ENCODE results near the gene RPUSD1. TPM values are rescaled to one million over a fixed set of nuclear protein-coding genes. Genes with fewer than 3 reads are reported as not detected.

RPUSD1 gene
- total and polyA plus RNA-seq, 8 donors = 9.0 to 43.7 (median 20.1) TPM

DNA sequence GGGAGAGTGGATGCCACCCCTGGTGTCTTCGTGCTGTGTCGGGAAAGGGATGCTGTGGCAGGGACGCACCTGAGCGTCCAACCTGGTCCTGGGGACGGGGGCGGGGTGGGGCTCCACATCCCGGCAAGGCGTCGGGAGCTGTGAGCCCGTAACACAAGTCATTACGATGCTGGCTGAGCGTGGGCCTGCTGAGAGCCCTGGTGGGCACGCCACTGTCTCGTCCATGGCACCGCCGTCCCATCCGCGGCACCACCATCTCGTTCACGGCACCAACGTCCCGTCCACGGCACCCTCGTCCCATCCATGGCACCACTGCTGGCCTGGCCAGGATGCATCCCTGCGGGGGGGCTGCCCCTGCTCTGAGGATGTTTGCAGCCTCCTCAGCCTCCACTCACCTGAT is 36.4 kb upstream of the RPUSD1 start:
- DNase-seq = no peak
- no peaks in the 10 kb centered on the region for H3K36me3 ChIP-seq
- peaks cover 0 to 9% (median 4%) of the 10 kb centered on the region in 4 donors for H3K4me1 ChIP-seq
- H3K4me3 ChIP-seq = no peak overlapping the region
- H3K27me3 ChIP-seq = peaks cover 0 to 80% (median 9%) of the 10 kb centered on the region in 3 donors
- no peak for TF ChIP-seq EP300 (IDR thresholded peaks at IDR 0.05)
- TF ChIP-seq, protein P1, sequence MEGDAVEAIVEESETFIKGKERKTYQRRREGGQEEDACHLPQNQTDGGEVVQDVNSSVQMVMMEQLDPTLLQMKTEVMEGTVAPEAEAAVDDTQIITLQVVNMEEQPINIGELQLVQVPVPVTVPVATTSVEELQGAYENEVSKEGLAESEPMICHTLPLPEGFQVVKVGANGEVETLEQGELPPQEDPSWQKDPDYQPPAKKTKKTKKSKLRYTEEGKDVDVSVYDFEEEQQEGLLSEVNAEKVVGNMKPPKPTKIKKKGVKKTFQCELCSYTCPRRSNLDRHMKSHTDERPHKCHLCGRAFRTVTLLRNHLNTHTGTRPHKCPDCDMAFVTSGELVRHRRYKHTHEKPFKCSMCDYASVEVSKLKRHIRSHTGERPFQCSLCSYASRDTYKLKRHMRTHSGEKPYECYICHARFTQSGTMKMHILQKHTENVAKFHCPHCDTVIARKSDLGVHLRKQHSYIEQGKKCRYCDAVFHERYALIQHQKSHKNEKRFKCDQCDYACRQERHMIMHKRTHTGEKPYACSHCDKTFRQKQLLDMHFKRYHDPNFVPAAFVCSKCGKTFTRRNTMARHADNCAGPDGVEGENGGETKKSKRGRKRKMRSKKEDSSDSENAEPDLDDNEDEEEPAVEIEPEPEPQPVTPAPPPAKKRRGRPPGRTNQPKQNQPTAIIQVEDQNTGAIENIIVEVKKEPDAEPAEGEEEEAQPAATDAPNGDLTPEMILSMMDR (IDR thresholded peaks at IDR 0.05) = no peak
- no peak for TF ChIP-seq POLR2A (IDR thresholded peaks at IDR 0.05)
- TF ChIP-seq POLR2AphosphoS5 (IDR thresholded peaks at IDR 0.05) = no peak
- H3K27ac ChIP-seq = no peak overlapping the region
- no peaks in the 10 kb centered on the region for H3K9me3 ChIP-seq
- WGBS, 5 donors = 85 to 96% (median 88%) methylated on average over 23 to 25 of the region's 25 CpGs
- intact Hi-C loops (cut with DNase I; ENCODE audit: low total_unique reads) = no loop called here

DNA sequence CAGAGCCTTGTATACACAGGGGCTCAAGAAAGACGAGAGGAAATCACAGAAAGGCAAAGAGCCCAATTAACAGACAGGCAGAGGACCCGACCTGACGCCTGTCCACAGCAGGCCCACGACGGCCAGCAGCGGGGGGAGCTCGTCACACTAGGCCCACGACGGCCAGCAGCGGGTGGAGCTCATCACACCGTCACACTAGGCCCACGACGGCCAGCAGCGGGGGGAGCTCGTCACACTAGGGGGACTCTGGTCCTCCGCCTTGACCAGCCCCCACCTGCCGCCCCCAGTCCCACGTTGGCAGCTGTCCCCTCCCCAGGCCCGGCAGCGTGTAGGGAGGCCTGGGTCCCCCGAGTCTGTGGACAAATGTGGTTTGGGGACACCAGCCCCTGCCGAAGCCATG is 36.0 kb upstream of the RPUSD1 start:
- H3K9me3 ChIP-seq = no peaks in the 10 kb centered on the region
- peaks cover 0 to 84% (median 13%) of the 10 kb centered on the region in 3 donors for H3K27me3 ChIP-seq
- no peak overlapping the region for H3K27ac ChIP-seq
- H3K4me1 ChIP-seq = peaks cover 0 to 9% (median 4%) of the 10 kb centered on the region in 4 donors
- no peaks in the 10 kb centered on the region for H3K36me3 ChIP-seq
- no peak for DNase-seq
- TF ChIP-seq POLR2AphosphoS5 (IDR thresholded peaks at IDR 0.05) = no peak
- no peak for TF ChIP-seq EP300 (IDR thresholded peaks at IDR 0.05)
- no peak for TF ChIP-seq POLR2A (IDR thresholded peaks at IDR 0.05)
- TF ChIP-seq, protein P1 (IDR thresholded peaks at IDR 0.05) = no peak
- 81 to 87% (median 84%) methylated on average over 10 to 22 of the region's 22 CpGs for WGBS, 5 donors
- H3K4me3 ChIP-seq = no peak overlapping the region
- intact Hi-C loops (cut with DNase I; ENCODE audit: low total_unique reads) = no loop called here

DNA sequence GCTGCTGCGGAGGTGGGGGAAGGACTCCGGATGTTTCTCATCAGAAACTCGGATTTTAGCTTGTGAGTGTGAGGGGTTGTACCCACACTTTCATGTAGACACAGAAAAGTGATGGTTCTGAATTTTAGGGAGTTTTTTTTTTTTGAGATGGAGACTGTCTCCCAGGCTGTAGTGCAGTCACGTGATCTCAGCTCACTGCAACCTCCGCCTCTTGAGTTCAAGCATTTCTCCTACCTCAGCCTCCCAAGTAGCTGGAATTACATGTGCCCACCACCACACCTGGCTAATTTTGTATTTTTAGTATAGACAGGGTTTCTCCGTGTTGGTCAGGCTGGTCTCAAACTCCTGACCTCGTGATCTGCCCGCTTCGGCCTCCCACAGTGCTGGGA is 34.7 kb upstream of the RPUSD1 start:
- intact Hi-C loops (cut with DNase I; ENCODE audit: low total_unique reads) = no loop called here
- peaks cover 7 to 83% (median 24%) of the 10 kb centered on the region in 3 donors for H3K27me3 ChIP-seq
- 85 to 92% (median 88%) methylated on average over 8 to 9 of the region's 9 CpGs for WGBS, 5 donors

DNA sequence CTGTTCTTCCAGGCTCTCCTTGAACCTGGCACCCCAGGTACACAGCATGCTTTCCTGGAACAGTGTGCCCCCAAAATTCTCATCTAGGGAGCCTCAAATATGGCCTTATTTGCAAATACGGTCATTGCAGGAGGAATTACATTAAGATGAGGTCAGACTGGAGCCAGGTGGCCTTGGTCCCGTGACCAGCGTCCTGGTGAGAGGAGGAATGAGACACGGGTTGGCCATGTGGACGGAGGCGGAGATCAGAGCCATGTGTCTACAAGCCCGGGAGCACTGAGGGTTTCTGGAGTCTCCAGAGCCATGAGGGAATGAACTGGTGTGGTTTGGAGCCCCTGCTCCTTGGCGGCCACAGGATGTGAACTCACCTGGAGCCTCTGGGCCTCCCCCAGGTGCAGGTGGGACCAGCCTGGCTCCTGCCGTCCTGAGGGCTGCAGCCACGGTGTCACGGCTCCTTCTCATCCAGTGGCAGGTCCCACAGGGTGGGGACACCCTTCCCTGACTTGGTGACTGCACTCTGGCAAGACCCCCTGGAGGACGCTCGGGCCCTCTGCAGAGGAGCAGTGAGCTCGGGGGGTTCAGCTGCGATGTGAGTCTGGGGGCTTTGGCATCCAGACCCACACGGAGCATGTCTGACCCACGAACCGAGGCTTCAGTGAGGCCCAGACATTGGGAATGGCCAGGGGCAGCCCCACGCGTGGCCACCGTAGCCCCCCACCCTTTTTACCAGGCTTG is 34.2 kb upstream of the RPUSD1 start:
- Histone ChIP-seq H3K4me1 (peaks cover 0 to 12% (median 4%) of the 10 kb centered on the region in 4 donors), H3K27me3 (peaks cover 7 to 86% (median 29%) of the 10 kb centered on the region in 3 donors), H3K27ac (no peak overlapping the region), H3K36me3 (no peaks in the 10 kb centered on the region), H3K9me3 (no peaks in the 10 kb centered on the region), H3K4me3 (no peak overlapping the region)
- WGBS, 5 donors = 70 to 83% (median 79%) methylated on average over 14 to 21 of the region's 21 CpGs
- no peak for DNase-seq
- intact Hi-C loops (cut with DNase I; ENCODE audit: low total_unique reads) = no loop called here
- TF ChIP-seq, protein P1 (IDR thresholded peaks at IDR 0.05) = no peak
- TF ChIP-seq POLR2A (IDR thresholded peaks at IDR 0.05) = no peak
- no peak for TF ChIP-seq EP300 (IDR thresholded peaks at IDR 0.05)
- no peak for TF ChIP-seq POLR2AphosphoS5 (IDR thresholded peaks at IDR 0.05)

More for the DNA sequence above, 34.7 kb upstream of the RPUSD1 start:
- DNase-seq = no peak
- Histone ChIP-seq H3K36me3 (no peaks in the 10 kb centered on the region), H3K27ac (no peak overlapping the region), H3K4me1 (peaks cover 0 to 9% (median 4%) of the 10 kb centered on the region in 4 donors), H3K4me3 (no peak overlapping the region), H3K9me3 (no peaks in the 10 kb centered on the region)
- TF ChIP-seq EP300 (IDR thresholded peaks at IDR 0.05) (no peak), POLR2AphosphoS5 (IDR thresholded peaks at IDR 0.05) (no peak), POLR2A (IDR thresholded peaks at IDR 0.05) (no peak)
- TF ChIP-seq, protein P1 (IDR thresholded peaks at IDR 0.05) = no peak

Measured in stomach (tissue), 9 donors.